ENCODE data around the gene STON1.

The STON1 gene

GRCh38 chr2:48600204-48600813, 70.4 kb downstream of the STON1 start:
- H2AFZ ChIP-seq (ENCODE audit: low read depth, low read length) = no peak overlapping the region
- no peaks in the 10 kb centered on the region for H3K36me3 ChIP-seq (replicated peaks; ENCODE audit: low read depth, low read length)
- H3K9ac ChIP-seq (ENCODE audit: low read length) = no peak overlapping the region
- no peak overlapping the region for H3K4me2 ChIP-seq (ENCODE audit: low read length)
- H3K9me3 ChIP-seq (ENCODE audit: insufficient read depth, low read length) = no peaks in the 10 kb centered on the region
- H3K79me2 ChIP-seq (ENCODE audit: low read length) = no peaks in the 10 kb centered on the region
- no peaks in the 10 kb centered on the region for H3K4me1 ChIP-seq (ENCODE audit: low read length)
- TF ChIP-seq CTCF (IDR thresholded peaks at IDR 0.05; ENCODE audit: low read depth, low read length) (peak; percentile 78), EZH2phosphoT487 (IDR thresholded peaks at IDR 0.05; ENCODE audit: low read depth) (no peak)
- no peak overlapping the region for H3K4me3 ChIP-seq (ENCODE audit: low read length)
- no peak overlapping the region for H3K27ac ChIP-seq (ENCODE audit: low read length)
- H4K20me1 ChIP-seq (ENCODE audit: insufficient read depth, low read length) = no peaks in the 10 kb centered on the region
- 0 out of 2 replicates have a peak, but pooled peaks cover 10% of the 10 kb centered on the region for H3K27me3 ChIP-seq (ENCODE audit: low read depth, low read length)

GRCh38 chr2:48600917-48601316, 71.0 kb downstream of the STON1 start:
- Histone ChIP-seq H3K79me2 (ENCODE audit: low read length) (no peaks in the 10 kb centered on the region), H3K4me2 (ENCODE audit: low read length) (no peak overlapping the region), H3K36me3 (replicated peaks; ENCODE audit: low read depth, low read length) (no peaks in the 10 kb centered on the region), H3K27me3 (ENCODE audit: low read depth, low read length) (0 out of 2 replicates have a peak, but pooled peaks cover 6% of the 10 kb centered on the region), H3K27ac (ENCODE audit: low read length) (no peak overlapping the region), H3K9me3 (ENCODE audit: insufficient read depth, low read length) (no peaks in the 10 kb centered on the region), H3K4me3 (ENCODE audit: low read length) (no peak overlapping the region), H4K20me1 (ENCODE audit: insufficient read depth, low read length) (no peaks in the 10 kb centered on the region), H2AFZ (ENCODE audit: low read depth, low read length) (no peak overlapping the region), H3K9ac (ENCODE audit: low read length) (no peak overlapping the region), H3K4me1 (ENCODE audit: low read length) (no peaks in the 10 kb centered on the region)
- TF ChIP-seq EZH2phosphoT487 (IDR thresholded peaks at IDR 0.05; ENCODE audit: low read depth) = no peak
- TF ChIP-seq CTCF (IDR thresholded peaks at IDR 0.05; ENCODE audit: low read depth, low read length) = no peak

- Histone ChIP-seq H3K27ac (ENCODE audit: low read length) (no peak overlapping the region), H3K4me3 (ENCODE audit: low read length) (no peak overlapping the region), H3K9ac (ENCODE audit: low read length) (no peak overlapping the region), H3K79me2 (ENCODE audit: low read length) (no peaks in the 10 kb centered on the region), H3K4me2 (ENCODE audit: low read length) (peak overlapping the region; percentile 29; the same call in 1 of the 2 replicates), H2AFZ (ENCODE audit: low read depth, low read length) (no peak overlapping the region), H3K4me1 (ENCODE audit: low read length) (no peaks in the 10 kb centered on the region), H3K9me3 (ENCODE audit: insufficient read depth, low read length) (no peaks in the 10 kb centered on the region), H3K36me3 (replicated peaks; ENCODE audit: low read depth, low read length) (no peaks in the 10 kb centered on the region), H3K27me3 (ENCODE audit: low read depth, low read length) (0 out of 2 replicates have a peak, but pooled peaks cover 6% of the 10 kb centered on the region), H4K20me1 (ENCODE audit: insufficient read depth, low read length) (no peaks in the 10 kb centered on the region)
- peak; percentile 66 for TF ChIP-seq CTCF (IDR thresholded peaks at IDR 0.05; ENCODE audit: low read depth, low read length)
- no peak for TF ChIP-seq EZH2phosphoT487 (IDR thresholded peaks at IDR 0.05; ENCODE audit: low read depth)
Observed at GRCh38 chr2:48601349-48601748, 71.4 kb downstream of the STON1 start.

- H3K27me3 ChIP-seq (ENCODE audit: low read depth, low read length) = no peaks in the 10 kb centered on the region
- no peaks in the 10 kb centered on the region for H3K36me3 ChIP-seq (replicated peaks; ENCODE audit: low read depth, low read length)
- H3K4me1 ChIP-seq (ENCODE audit: low read length) = no peaks in the 10 kb centered on the region
- no peak overlapping the region for H3K4me2 ChIP-seq (ENCODE audit: low read length)
- no peaks in the 10 kb centered on the region for H4K20me1 ChIP-seq (ENCODE audit: insufficient read depth, low read length)
- H3K79me2 ChIP-seq (ENCODE audit: low read length) = no peaks in the 10 kb centered on the region
- TF ChIP-seq EZH2phosphoT487 (IDR thresholded peaks at IDR 0.05; ENCODE audit: low read depth) = no peak
- TF ChIP-seq CTCF (IDR thresholded peaks at IDR 0.05; ENCODE audit: low read depth, low read length) = no peak
- H3K9me3 ChIP-seq (ENCODE audit: insufficient read depth, low read length) = no peaks in the 10 kb centered on the region
- no peak overlapping the region for H3K27ac ChIP-seq (ENCODE audit: low read length)
- no peak overlapping the region for H3K9ac ChIP-seq (ENCODE audit: low read length)
- no peak overlapping the region for H3K4me3 ChIP-seq (ENCODE audit: low read length)
- H2AFZ ChIP-seq (ENCODE audit: low read depth, low read length) = no peak overlapping the region
Observed at GRCh38 chr2:48605482-48606175, 75.7 kb downstream of the STON1 start.
